HG03139 (cell line): Measurements from ENCODE around the gene MXI1.
A peak's percentile ranks its signal among the peaks of the same experiment; 100 is the strongest.

Experiments
- ATAC-seq: cut with Tn5 transposase; IDR thresholded peaks from one replicate; pipeline ENCODE4 v1.9.1; 2021; ENCODE audit not compliant: unreplicated experiment

MXI1 gene

GRCh38 chr10:110207011-110207804 is at the start of gene MXI1:
Gene MXI1 (plus strand): TSS chr10:110207605. CDS start chr10:110207809, 204 bp downstream.
- peak; percentile 46 for ATAC-seq

- ATAC-seq, result no peak
These were observed 49.1 kb upstream of the MXI1 start for GRCh38 chr10:110158051-110159005.

- no peak for ATAC-seq
These were observed 47.3 kb upstream of the MXI1 start for GRCh38 chr10:110160081-110160480.

GRCh38 chr10:110160522-110160921 is 46.9 kb upstream of the MXI1 start:
- no peak for ATAC-seq

GRCh38 chr10:110162741-110163145 is 44.7 kb upstream of the MXI1 start:
- ATAC-seq, result no peak

- no peak for ATAC-seq
These were observed 44.1 kb upstream of the MXI1 start for GRCh38 chr10:110163192-110163773.

- no peak for ATAC-seq
These were observed 43.6 kb upstream of the MXI1 start for GRCh38 chr10:110163841-110164240.

- no peak for ATAC-seq
These were observed 42.2 kb upstream of the MXI1 start for GRCh38 chr10:110165239-110165638.

- ATAC-seq, result no peak
These were observed 40.3 kb upstream of the MXI1 start for GRCh38 chr10:110167149-110167548.

- ATAC-seq, result no peak
These were observed 38.6 kb upstream of the MXI1 start for GRCh38 chr10:110168601-110169481.

GRCh38 chr10:110169586-110169985 is 37.8 kb upstream of the MXI1 start:
- ATAC-seq, result no peak

- ATAC-seq, result no peak
These were observed 37.0 kb upstream of the MXI1 start for GRCh38 chr10:110170142-110170971.

- no peak for ATAC-seq
These were observed 36.4 kb upstream of the MXI1 start for GRCh38 chr10:110171032-110171431.

GRCh38 chr10:110172155-110172554 is 35.2 kb upstream of the MXI1 start:
- no peak for ATAC-seq

- no peak for ATAC-seq
These were observed 33.2 kb upstream of the MXI1 start for GRCh38 chr10:110174201-110174600.

- ATAC-seq, result no peak
These were observed 32.6 kb upstream of the MXI1 start for GRCh38 chr10:110174816-110175215.

- ATAC-seq, result no peak
These were observed 32.0 kb upstream of the MXI1 start for GRCh38 chr10:110175406-110175805.

- no peak for ATAC-seq
These were observed 31.0 kb upstream of the MXI1 start for GRCh38 chr10:110176141-110177030.

- no peak for ATAC-seq
These were observed 28.2 kb upstream of the MXI1 start for GRCh38 chr10:110179220-110179619.
